ENCODE data around the gene GPR85.
"Not testable (repeated sequence)": the region's sequence is repeated elsewhere in the genome, so short reads cannot be mapped to it uniquely, and the experiment has no call there.

GPR85 gene

DNA sequence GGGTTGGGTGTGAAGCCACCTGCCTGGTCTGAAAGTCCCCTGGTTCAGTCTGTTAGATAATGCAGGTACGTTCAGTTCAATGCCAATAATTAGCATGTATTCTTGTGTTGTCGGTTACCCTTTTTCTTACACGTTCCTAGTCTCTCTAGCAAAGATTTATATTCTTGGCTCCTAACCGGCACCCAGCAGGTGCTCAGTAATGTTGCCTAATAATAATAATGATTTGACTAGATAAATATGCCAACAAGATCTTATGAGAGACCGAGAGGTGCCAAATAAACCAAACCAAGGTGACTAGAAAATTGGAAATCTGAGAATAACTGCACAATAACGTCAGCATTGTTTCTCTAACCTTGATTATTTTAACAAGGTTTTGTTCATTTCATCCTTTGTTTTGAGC, 32.8 kb upstream of the GPR85 start:
- TF ChIP-seq, protein P1, sequence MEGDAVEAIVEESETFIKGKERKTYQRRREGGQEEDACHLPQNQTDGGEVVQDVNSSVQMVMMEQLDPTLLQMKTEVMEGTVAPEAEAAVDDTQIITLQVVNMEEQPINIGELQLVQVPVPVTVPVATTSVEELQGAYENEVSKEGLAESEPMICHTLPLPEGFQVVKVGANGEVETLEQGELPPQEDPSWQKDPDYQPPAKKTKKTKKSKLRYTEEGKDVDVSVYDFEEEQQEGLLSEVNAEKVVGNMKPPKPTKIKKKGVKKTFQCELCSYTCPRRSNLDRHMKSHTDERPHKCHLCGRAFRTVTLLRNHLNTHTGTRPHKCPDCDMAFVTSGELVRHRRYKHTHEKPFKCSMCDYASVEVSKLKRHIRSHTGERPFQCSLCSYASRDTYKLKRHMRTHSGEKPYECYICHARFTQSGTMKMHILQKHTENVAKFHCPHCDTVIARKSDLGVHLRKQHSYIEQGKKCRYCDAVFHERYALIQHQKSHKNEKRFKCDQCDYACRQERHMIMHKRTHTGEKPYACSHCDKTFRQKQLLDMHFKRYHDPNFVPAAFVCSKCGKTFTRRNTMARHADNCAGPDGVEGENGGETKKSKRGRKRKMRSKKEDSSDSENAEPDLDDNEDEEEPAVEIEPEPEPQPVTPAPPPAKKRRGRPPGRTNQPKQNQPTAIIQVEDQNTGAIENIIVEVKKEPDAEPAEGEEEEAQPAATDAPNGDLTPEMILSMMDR (conservative IDR thresholded peaks at IDR 0.05; ENCODE audit: low read length) = no peak
- DNase-seq (ENCODE audit: low read depth) = no peak
- H3K4me3 ChIP-seq (ENCODE audit: low read length) = no peak overlapping the region

DNA sequence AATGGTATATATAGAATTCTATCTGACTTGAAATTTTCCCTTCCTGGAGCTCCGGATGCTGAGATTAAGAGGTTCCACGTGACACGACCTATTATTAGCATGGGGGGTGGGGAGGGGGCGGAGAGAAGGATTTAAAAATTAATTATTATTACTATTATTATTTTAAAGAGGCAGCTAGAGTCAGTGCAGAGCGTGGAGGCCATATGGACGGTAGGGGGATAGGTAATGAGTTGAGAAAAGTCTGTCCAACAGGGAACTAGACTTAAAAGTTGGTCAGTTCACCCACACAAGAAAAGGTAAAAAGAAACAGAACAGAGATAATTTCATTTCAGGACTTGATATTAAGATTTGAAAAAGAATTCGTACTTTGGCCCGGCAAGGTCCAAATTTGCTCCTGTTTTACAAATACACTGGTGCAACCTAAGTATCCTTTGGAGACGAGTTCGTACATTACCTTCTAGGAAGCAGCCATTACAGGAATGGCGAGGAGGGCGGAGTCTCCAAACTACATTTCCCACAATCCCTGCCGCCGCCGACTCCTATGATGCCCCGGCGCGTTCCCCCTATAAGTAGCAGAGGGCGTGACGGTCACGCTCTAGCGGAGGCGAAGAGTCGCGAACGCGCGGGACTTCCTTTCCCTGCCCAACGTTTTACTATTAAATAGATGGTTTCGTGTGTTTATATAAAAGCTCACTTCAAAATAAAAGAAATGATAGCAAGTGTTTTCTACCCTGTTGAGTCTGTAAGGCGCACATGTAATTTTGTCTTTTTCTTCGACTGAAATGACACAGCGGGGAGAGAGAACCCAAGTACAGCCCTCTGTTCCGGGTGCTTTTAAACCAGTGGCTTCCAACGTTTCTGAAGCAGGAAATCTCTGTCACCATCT, 31.7 kb upstream of the GPR85 start, which contains the start of gene SMIM30:
Gene SMIM30, minus strand, starts transcription at position 481 of the 886 bp plus-strand sequence. CDS start 976 bp downstream, outside the sequence.
- DNase-seq (ENCODE audit: low read depth) = peak; percentile 85
- H3K4me3 ChIP-seq (ENCODE audit: low read length) = peak within 1 kb of the TSS; percentile 64
- TF ChIP-seq, protein P1 (conservative IDR thresholded peaks at IDR 0.05; ENCODE audit: low read length) = peak; percentile 7; the same call in 1 of the 2 replicates

DNA sequence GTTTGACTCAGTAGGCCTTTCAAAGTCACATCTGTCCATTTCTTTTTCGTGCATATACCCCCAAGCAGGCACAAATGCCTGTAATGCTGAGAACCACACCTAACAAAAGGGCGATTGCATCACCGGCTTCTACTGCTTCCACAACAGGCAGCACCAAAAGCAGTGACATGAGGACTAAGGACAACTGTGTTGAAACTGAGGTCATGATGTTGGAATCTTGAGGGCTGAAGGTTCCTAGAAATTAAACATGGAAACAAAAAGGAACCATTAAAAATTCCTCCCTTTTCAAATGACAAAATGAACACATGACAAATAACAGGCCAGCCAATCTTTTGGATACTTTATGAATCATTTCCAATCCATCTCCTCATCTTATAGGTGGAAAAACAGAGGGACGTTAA, 30.7 kb upstream of the GPR85 start:
- DNase-seq (ENCODE audit: low read depth) = not testable (repeated sequence)
- H3K4me3 ChIP-seq (ENCODE audit: low read length) = peak overlapping the region; percentile 64

DNA sequence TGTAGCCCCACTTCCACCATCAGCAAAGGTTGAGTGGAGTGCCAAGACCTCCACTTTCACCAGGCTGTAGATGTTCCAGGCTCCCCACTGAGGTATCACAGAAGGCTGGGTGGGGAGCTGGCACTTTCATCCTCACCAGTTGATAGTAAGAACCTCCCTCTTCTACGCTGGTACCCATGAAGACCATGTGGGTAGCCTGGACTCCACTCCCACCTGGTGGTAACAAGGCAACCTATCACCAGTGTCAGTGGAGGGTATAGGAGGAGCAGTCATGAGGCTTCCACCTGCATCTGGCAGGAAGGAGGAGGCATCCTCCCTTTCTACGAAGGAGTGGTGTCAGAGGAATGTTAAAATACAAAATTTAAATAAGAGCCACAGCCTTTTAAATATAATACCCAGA, 27.3 kb upstream of the GPR85 start:
- DNase-seq (ENCODE audit: low read depth) = peak; percentile 9
- no peak overlapping the region for H3K4me3 ChIP-seq (ENCODE audit: low read length)
- TF ChIP-seq, protein P1 (conservative IDR thresholded peaks at IDR 0.05; ENCODE audit: low read length) = peak; percentile 31; the same call in 1 of the 2 replicates

DNA sequence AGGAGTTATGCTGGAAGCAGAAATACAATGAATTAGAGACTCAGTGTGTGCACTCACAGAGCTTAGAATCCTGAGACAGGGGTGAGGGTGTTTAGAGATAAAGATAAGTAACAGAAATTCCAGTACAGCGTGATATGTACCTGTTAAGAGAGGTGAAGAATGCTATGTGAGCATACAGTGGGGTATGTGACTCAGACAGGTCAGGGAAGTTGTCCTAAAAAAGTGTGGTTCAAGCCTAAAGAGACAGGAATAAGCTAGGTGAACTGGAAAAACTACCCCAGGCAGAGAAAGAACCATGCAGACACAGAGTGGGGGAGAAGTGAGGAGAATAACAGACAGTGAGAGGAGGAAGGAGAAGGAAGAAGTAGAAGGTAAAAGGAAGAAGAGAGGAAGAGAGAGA, 23.1 kb upstream of the GPR85 start:
- DNase-seq (ENCODE audit: low read depth) = no peak
- H3K4me3 ChIP-seq (ENCODE audit: low read length) = no peak overlapping the region
- TF ChIP-seq, protein P1 (conservative IDR thresholded peaks at IDR 0.05; ENCODE audit: low read length) = no peak

DNA sequence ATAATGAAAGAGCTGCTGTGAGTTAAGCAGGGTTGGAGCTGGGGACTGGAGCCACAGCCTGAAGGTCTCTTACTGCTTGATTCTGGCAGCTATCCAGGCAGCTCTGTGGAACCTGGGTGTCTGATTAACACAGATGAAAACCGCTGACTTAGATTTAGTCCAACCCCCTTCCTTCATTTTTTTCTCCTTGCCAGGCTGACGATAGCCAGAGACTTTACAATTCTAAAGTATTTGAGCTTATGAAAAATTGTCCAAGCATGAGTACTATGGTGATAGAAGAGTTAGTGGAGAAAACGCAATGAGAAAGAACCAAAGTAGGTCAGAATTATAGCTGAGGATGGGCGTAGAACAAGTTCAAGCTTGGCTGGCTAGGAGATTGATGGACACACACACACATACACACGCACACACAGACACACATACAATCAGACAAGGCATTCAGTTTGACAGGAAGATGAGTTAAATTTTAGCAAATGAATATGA, 13.5 kb upstream of the GPR85 start:
- no peak overlapping the region for H3K4me3 ChIP-seq (ENCODE audit: low read length)
- TF ChIP-seq, protein P1 (conservative IDR thresholded peaks at IDR 0.05; ENCODE audit: low read length) = no peak
- DNase-seq (ENCODE audit: low read depth) = peak; percentile 29

DNA sequence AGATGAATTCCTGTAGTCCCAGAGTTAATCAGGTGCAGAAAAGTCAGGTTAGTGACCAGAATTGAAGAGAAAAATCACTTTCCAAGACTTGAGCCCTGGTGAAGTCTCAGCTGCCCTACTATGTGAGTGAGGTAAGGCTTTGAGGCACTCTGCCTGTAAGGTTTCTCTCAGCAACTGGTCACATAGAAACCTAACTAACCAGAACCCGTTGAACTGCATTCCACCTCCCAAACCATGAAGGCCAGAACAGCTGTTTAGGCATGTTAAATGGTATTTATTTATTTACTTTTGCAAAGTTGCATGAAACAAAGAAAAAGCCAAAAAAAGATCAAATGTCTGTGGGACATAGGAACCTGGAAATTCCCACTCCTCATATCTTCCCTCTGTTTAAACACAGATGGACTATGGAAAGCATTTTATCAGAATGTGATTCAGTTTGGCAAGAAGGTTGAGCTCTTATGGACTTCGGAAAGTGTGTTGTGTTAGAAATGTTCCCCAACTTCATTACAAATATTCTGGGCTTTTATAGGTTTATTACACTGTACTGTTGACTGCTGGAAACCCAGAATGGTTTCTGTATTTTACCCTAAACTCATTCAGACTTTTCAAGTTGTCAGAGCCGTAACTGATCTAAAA, 12.8 kb upstream of the GPR85 start:
- H3K4me3 ChIP-seq (ENCODE audit: low read length) = no peak overlapping the region
- DNase-seq (ENCODE audit: low read depth) = no peak
- TF ChIP-seq, protein P1 (conservative IDR thresholded peaks at IDR 0.05; ENCODE audit: low read length) = no peak

Data from AG10803 (cell line).